HG03196 (cell line): ENCODE measurements around the gene TCF7L1.

ENCODE experiments used
- ATAC-seq: cut with Tn5 transposase; IDR thresholded peaks from one replicate; pipeline ENCODE4 v1.9.1; 2021; ENCODE audit not compliant: unreplicated experiment

Gene TCF7L1

DNA sequence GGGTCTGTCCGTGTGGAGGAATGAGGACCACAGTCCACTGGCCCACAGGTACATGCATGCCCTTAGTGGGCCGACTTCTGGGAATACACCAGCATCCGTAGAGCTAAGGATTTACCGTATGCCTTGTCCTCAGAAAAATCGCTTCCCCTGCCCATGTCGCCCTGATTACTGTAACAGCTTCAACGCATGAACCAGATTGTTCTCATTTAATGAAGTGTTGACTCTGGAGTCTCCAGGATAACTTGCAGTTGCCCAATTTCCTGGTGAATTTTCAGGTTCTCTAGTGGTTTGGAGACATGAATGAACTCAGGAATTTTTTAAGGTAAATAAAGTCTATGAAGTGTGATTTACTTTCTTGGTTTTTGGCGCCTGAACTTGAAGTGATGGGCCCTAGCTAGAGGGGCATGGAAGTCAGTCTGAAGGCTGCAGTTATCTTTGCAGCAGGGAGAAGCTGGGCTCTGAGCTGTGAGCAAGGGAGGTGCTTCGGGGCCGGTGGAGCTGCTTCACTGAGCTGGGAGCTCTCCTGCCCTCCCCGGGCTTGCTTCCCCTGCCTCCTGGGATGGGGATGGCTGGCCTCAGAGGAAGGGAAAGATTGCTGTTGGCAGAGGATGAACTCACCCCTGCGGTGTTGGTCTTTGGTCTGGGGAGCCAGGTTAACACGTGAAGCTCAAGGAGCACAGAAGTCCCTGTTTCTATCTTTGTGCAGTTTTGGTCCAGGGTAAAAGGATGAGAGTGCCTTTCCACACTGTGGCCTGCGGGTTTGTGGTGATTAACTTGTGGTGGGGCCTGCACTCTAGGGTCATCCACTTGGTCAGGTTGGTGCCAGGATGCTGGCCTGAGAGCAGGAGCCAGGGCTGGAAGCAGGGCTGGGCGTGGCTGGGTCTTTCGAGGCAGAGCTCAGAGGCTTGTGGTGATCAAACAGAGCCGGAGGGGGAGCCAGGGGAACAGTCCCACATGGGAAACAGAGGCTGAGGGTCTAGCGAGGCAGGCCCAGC, 28.1 kb downstream of the TCF7L1 start:
- ATAC-seq, result no peak

DNA sequence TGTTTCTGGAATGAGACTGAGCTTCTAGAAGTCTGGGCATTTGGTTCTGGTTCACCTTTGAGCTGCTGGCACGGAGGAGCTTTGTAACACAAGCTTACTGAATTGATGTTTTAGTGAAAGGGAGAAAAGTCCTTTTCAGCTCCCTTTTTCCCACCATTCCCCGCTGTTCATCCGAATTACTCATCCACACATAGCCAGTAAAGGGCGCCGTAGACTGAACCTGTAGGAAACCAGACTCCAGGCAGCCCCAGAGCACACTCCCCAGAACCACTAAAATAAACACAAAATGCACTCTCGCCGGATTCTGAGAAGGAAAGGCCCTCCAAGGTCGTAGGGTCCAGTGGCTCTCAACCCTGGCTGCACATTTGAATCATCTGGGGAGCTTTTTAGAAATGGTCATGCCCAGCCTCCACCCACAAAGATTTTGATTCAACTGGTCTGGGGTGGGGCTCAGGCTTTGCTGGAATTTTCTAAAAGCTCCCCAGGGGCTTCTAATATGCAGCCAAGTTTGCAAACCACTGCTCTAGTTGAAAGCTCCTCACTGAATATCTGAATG, 29.6 kb downstream of the TCF7L1 start:
- ATAC-seq, result no peak

DNA sequence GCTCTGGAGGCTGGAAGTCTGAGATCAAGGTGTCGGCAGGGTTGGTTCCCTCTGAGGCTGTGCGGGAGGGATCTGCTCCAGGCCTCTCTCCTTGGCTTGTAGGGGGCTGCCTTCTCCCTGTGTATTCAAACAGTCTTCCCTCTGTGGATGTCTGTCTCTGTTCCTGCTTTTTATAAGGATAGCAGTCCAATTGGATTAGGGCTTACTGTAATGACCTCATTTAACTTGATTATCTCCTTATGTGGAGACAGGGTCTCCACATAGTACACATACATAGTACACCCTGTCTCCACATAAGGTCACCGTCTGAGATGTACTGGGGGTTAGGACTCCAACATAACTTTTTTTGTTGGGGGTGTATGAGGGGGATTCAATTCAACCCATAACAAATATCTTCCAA, 30.5 kb downstream of the TCF7L1 start:
- ATAC-seq, result no peak

DNA sequence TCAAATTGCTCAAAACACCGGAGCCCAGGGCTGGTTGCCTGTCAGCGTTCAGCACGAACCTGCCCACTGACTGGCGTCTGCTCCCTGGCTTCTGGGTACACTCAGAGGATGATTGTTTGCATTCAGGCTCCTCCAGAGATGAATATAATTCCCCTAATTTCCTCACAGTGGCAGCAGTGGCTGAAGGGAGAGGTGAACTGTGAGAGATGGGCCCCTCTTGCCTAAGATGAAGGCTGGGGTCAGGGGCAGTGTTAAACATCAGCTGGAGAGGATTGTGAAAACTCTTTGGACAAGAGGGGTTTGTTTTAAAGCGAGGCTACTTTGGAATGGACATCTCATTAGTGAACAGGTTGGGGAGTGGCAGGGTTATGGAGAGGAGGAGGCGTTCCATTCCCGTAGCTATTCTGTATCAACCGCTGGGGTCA, 31.0 kb downstream of the TCF7L1 start:
- ATAC-seq, result no peak

DNA sequence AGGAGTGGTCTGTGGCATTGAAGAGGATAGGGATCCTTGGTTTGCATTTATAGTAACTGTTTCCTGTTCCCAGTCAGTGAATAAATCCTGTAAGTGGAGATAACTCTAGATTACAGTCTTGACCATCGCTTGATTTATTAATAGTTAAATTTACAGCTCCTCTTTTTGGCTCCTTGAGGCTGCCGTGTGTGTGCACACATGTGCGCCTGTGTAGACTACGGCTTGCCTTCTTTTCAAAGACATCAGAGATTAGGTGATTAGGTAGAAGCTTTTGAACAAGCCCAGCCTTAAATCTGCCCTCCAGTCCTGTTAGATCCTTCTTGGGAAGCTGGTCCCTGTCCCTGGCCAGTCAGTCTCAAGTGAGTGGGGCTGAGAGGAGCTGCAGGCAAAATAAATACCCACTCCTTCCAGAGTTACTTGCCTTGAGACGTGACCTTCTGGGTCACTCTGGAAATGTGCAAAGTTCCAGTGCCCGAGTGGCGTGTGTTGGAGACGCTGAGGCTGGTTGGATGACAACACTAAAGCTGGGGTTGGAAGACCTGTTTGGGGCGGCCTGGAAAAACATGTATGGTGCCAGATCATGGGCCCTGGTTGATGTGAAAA, 32.0 kb downstream of the TCF7L1 start:
- no peak for ATAC-seq

DNA sequence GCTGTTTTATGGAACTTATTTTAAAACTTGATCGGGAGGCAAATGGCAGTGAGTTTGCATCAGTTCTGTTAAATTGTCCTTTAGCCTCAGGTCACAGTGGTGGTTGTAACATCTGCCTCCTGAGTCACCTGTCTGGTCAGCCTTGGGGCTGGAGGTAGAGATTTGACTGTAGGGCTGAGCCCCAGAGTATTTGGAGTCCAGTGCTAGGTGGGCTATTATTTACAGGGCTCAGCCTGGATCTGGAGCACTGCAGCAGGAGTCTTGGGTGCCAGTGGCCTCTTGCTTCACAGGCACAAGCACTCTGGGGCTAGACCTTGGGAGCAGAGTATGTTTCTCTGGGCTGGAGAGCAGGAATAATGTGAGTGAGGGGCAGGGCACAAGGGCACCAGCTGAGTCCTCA, 32.8 kb downstream of the TCF7L1 start:
- no peak for ATAC-seq

DNA sequence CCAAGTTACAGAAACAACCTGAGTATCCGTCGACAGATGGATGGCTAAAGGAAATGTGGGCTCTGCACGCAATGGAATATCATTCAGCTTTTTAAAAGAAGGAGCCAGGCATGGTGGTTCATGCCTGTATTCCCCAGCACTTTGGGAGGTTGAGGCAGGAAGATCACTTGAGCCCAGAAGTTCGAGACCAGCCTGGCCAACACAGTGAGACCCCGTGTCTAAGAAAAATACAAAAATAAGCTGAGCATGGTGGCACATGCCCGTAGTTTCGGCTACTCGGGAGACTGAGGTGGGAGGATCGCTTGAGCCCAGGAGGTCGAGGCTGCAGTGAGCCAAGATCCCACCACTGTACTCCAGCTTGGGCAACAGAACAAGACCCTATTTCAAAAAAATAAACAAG, 34.3 kb downstream of the TCF7L1 start:
- ATAC-seq, result no peak

DNA sequence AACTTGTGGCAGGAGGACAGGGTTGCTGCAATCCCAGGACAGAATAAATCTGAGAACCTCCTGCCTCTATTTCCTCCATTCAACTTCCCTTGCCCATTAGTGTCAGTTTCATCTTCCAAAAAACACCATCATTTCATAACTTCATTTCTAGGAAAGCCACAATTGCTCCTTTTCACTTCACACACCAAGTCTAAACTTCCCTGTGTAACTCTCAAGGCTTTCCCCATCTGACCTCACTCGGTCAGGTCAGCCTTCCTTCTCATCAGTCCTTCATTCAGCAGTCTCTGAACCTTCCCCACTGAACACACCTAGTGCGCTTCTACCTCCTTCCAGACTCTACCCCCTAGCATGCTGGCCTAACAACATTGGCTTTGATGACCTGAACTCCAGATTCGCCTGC, 35.8 kb downstream of the TCF7L1 start:
- no peak for ATAC-seq

DNA sequence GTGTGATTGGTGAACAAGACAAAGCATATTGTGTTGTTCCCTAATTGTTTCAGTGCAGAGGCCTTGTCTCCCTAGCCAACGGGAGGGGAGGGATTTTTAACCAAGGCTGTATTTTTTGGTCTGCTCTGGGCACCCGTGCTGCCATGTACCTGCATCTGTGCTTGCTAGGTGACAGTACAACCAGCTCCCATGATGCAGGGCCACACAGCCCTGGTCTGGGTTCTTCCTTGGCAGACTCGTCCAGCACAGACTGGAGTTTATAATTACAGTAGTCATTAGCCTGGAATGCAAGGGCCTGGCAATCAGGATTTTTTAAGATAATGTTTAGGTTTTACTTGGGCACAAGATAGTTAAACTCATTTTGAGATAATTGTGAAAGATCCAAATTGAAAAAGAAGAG, 36.4 kb downstream of the TCF7L1 start:
- no peak for ATAC-seq

DNA sequence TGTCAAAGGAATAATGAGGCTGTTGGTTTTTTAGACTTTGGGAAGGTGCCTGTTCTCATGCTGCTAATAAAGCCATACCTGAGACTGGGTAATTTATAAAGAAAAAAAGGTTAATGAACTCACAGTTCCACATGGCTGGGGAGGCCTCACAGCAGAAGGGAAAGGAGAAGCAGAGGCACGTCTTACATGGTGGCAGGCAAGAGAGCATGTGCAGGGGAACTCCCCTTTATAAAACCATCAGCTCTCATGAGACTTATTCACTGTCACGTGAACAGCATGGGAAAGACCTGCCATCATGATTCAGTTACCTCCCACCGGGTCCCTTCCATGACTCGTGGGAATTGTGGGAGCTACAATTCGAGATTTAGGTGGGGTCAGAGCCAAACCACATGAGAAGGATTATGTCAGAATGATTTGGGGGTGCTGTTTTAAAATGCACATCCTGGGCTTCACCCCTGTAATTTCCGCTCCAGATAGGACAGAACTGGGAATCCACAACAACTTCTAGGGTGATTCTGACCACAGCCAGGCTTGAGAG, 37.8 kb downstream of the TCF7L1 start:
- no peak for ATAC-seq

DNA sequence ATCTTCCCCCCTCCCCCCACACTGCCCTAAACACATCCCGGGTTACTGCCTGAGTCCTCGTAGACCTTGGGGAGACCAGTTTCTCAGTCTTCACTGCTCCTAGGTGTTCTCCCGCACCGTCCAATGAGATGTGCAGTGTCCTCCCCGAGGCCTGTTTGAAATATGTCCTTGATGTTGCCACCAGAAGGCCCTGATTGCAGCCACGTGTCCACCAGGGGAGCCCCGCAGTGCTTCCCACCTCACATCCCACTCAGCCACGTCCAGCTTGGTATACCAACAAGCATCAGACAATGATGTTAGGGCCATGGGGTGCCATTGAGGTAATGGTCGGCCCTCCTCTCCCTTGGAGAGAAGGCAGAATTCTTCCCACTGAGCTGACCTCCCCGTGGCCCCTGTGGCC, 38.7 kb downstream of the TCF7L1 start:
- ATAC-seq, result no peak

DNA sequence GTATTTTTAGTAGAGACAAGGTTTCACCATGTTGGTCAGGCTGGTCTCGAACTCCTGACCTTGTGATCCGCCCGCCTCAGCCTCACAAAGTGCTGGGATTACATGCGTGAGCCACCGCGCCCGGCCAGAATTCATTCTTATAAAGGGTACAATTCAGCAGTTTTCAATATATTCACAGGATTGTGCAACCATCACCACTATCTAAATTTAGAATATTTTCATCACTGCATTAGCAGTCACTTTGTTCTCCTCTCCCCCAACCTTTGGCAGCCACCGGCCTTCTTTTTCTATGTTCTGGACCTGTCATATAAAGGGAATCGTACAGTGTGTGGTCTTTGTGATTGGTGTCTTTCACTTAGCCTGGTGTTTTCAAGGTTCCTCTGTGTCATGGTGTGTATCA, 40.7 kb downstream of the TCF7L1 start:
- ATAC-seq, result no peak

DNA sequence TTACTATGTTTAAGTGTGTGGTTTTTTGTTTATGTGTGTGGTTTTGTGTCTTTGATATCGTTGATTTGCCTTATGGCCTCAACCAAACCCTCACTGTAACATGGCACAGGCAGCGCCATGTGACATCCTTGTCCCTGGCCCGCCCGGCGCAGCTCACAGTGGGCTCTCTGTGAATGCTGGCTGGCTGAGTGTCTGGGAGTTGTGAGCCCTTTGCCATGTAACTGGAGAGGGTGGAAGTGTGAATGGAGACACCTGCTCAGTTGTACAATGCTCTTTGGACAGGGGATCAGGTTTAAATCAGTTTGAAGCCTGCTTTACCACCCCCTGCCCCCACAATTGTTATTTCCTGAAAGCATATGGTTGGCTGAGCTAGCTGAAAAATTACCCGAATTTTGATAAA, 41.8 kb downstream of the TCF7L1 start:
- no peak for ATAC-seq

DNA sequence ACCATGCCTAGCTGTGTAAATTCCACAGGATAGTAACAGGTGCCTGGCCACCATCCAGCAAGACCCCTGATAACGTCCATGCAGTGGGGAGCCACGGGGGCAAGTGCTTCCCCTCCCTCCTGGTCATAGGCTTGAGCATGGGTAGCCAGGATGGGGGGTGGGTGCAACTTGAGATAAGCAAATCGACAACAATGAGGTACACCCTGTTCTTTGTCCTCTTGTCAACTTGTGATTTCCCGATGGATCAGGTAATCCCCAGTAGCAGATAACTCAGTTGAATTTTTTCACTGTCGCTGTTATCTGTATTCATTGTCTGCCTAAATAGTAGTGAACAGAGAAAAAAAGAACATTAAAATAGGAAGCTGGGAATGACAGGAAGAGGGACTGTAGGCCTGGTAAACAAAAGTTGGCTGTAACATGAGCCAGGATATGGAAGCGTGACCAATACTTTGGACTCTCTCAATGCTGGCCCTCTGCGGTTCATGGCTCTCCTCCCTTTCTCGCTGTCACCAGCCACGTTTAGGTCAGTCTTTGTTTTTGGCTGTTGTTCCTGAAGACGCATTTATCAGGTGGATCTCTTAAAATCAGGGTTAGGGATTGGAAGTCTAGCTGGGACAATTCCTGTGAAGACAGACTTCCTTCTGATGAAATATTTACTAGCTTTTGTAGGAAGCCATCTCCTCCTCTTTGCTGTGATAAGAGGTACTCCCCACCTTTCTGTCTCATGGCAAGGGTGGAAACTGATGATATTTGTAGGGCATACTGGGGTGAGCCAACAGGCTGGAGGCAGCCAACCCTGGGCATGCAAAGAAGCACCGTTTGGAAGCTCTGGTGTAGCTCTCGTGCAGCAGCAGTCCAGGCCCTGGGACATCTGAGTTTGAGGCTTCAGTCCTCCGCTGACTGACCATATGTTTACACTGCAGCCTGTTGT, 42.4 kb downstream of the TCF7L1 start:
- ATAC-seq, result no peak

DNA sequence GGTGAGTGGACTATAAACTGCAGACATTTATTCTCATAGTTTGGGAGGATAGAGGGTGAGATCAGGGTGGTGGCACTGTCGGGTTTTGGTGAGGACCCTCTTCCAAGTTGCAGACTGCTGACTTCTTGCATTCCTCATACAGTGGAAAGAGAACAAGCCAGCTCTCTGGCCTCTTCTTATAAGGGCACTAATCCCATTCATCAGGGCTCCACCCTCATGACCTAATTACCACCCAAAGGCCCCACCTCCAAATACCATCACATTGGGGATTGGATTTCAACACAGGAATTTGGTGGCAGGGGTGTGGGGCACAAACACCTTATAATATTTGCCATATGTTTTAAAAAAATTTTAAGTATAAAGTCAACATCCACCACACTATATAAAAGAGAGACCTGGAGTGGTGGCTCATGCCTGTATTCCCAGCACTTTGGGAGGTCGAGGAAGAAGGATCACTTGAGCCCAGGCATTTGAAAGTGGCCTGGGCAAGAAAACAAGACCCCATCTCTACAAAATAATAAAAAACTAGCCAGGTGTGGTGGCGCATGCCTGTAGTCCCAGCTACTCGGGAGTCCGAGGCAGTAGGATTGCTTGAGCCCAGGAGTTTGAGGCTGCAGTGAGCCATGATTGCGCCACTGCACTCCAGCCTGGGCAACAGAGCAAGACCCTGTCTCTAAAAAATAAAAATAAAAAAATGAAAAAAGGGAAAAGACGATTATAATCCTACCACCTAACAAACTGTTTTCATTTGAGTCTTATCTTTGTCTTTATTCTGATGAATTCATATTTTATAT, 44.0 kb downstream of the TCF7L1 start:
- ATAC-seq, result no peak

DNA sequence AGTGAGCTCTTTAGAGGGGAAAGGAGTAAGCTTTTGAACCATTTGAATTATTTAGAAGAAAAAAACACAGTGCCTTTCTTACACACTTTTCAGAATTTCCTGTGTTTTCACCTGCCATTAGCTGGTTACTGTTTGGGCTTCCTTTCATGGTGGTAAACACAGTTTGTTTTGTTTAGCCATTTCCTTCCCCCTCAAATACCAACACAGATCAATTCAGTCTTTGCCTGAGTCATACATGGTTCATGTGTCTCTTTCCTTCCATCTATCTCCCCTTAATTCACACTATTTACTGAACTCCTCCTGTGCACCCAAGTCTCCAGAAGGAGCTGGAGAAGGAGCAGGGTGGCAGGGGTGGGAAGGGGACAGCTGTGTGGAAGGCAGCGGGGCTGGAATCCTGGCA, 45.0 kb downstream of the TCF7L1 start:
- ATAC-seq, result no peak

DNA sequence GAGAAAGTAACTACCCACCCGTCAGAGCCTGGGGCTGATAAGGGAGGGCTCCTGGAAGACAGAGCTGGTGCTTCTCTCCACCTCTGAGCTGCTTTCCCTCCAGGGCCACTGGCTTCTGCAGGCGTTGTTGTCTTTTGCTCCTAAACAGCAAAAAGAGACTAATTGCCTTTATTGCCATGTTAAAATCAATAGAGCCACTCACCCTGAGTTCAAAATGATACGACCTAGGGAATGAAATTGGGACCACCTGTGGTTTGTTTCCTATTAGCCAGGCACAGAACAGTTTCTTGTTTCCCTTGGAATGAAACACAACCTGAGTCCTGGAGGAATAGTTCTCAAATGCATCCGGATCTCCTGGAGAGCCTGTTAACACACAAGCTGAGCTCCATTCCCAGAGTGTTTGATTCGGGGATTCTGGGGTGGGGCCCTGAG, 45.8 kb downstream of the TCF7L1 start:
- no peak for ATAC-seq

DNA sequence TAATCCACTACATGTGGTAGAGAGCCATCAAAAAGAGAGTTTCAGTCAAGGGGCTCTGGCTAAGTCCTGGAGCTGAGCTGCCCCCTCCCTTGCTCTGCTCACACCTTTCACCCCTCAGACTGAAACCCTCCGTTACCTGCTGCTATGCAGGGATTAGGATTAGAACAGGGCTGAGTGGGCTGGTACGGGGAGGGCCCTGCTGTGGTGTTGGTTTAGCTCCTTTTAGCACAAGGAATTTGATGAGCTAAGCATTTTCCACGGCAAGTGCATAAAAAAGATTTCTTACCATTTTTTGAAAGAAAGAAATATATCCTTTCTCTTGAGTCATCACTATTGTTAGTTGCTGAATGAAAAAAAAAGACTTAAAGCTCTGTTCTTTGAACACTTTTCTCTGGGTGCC, 46.3 kb downstream of the TCF7L1 start:
- ATAC-seq, result no peak

DNA sequence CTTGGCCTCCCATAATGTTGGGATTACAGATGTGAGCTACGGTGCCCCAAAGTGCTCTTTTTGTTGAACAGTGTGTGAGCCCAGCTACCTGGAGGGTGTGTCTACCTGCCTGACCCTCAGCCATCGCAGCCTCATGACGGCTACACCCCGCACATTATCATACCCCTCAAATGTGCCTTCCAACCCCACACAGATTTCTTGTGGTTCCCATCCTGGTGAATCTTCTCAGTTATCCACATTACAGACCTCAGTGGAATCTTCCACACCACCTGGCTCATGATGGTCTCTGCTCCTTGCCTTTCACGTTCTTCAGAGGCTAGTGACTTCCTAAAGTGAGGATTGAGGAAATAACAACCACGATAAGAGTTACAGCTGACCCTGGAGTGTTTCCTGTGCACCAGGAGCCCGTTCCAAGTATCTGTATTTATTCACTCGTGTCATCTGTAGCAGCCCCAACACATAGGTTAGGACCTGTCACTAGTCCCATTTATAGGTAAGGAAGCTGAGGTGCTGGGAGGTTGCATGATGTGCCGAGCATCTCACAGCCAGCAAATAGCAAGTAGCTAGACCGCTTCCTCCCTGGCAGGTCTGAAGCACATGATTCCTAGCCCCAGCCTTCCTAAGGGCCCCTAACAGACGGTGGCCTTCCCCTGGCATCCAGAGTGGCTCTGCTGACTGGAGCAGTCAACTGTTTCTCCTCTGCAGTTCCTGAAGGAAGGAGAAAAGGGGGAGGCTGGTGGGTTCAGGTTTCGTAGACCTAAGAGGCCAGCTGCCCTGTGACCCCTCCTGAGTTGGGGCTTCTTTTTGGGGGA, 47.3 kb downstream of the TCF7L1 start:
- no peak for ATAC-seq
